PC-9 (cell line): ENCODE data around the gene FAM20C.

Experiments
- EZH2 ChIP-seq: fragments of 200-600 bp; sonication (generic); IDR thresholded peaks from 2 replicates; pipeline ENCODE4 v1.8.0; 2017; ENCODE audit warnings: antibody characterized with exemption, low read depth
- TF ChIP-seq, protein P1 (sequence below): fragments of 200-600 bp; sonication (generic); conservative IDR thresholded peaks from 2 replicates; pipeline ENCODE4 v1.6.1; 2017; ENCODE audit warnings: mixed run types, antibody characterized with exemption, mild to moderate bottlenecking, moderate library complexity

DNA sequence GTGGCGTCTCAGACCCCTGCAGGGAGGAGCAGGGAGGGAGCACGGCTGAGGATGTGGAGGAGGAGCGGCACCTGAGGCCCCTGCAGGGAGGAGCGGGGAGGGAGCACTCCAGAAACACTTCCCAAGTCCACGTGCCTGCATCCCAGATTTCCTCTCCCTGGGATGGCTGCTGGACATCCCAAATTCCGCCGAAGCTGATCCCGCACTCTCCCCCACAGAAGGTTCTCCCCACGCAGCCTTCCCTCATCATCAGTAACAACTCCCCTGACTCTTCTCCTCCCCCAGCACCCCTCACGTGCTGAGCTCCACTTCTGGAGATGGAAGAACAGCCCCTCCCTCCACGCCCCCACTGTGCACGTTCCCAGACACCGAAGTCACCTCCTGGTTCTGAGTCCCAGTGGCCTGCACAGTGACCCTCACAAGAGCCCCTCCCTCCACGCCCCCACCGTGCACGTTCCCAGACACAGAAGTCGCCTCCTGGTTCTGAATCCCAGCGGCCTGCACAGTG is 79.8 kb downstream of the FAM20C start:
- TF ChIP-seq, protein P1, sequence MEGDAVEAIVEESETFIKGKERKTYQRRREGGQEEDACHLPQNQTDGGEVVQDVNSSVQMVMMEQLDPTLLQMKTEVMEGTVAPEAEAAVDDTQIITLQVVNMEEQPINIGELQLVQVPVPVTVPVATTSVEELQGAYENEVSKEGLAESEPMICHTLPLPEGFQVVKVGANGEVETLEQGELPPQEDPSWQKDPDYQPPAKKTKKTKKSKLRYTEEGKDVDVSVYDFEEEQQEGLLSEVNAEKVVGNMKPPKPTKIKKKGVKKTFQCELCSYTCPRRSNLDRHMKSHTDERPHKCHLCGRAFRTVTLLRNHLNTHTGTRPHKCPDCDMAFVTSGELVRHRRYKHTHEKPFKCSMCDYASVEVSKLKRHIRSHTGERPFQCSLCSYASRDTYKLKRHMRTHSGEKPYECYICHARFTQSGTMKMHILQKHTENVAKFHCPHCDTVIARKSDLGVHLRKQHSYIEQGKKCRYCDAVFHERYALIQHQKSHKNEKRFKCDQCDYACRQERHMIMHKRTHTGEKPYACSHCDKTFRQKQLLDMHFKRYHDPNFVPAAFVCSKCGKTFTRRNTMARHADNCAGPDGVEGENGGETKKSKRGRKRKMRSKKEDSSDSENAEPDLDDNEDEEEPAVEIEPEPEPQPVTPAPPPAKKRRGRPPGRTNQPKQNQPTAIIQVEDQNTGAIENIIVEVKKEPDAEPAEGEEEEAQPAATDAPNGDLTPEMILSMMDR, result no peak
- TF ChIP-seq EZH2, result no peak
